Measurements from ENCODE around the gene KRTAP9-7.

The KRTAP9-7 gene

DNA sequence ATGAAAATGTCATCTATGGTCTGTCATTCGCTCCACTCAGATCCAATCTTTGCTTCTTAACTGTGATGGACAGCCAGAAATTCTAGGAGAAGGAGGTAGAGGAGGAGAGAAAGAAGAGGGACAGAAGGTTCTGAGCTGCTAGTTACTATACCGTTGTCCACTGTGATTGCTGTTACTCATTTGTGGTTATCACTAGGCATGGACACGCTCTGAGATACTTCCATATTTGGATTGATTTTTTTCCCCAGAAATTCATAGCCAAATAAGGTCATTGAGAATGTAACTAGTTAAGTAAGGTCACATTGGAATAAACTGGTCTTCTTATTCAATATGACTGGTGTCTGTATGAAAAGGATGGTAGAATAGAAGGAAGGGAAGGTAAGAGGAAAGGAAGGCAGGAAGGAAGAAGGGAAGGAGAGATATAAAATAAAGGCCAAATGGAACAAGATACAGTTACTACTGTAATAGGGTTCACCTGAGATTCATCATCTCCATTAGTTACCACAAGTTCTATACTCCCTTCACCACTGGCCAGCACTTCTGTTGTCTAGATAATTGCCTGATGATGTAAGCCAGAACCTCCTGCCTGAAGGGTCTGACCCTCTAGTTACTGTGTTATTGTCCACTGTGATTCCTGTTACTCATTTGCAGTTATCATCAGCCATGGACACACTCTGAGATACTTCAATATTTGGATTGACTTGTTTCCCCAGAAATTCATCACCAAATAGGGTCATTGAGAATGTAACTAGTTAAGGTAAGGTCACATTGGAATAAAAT, 2.9 kb downstream of the KRTAP9-7 start:
- no peak for DNase-seq

DNA sequence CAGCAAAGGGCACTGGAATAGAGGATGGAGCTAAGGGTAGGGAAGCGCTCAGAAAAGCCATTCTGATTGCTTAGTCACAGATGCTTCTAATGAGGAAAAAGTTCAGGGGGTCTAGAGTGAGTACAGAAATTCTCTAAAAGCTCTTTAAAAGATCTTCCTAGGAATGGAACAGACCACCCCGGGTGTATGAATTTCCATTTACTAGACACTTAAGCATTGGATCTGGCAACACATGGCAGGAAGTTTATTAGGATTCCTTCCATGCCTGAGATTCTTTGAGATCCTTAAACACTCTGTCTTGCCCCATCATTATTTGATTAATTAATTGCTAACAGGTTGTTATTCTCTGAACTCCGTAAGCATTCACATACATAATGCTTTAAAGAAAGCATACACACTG, 8.5 kb downstream of the KRTAP9-7 start:
- DNase-seq, result no peak

DNA sequence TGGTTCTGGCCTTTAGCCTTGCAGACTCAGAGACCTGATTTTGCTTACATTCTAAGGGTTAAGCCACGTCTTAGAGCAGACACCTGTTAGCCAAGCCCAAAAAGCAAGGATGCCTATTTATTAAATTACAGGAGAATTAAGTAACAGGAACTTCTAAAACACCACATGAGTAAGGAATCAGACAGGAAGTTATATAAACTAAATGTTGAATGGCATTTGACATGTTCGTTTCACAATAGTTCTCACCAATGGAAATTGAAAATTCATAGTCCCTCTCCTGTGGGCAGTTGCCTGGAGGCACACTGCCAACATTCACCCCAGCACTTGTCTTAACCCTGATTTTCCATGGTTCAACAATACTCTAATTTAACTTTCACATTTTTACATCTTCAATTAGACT, 9.0 kb downstream of the KRTAP9-7 start:
- no peak for DNase-seq

DNA sequence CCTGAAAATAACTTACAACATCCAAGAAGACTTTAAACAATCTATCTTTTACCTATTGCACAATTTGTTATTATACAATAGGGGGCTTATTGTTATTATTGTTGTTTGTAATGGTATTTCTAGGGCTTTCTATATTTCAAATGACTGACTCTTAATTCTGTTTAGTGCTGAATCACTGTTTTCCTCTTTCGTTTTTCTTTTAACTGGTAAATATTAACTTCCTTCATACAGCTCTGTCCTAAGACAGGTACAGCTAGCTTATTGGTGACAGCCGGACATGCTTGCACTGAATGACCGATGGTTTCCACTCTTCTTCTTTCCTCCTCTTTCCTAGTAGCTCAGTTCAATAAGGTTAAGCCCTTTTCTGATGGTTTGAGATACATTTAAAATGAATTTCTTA, 11.6 kb downstream of the KRTAP9-7 start:
- DNase-seq, result no peak

DNA sequence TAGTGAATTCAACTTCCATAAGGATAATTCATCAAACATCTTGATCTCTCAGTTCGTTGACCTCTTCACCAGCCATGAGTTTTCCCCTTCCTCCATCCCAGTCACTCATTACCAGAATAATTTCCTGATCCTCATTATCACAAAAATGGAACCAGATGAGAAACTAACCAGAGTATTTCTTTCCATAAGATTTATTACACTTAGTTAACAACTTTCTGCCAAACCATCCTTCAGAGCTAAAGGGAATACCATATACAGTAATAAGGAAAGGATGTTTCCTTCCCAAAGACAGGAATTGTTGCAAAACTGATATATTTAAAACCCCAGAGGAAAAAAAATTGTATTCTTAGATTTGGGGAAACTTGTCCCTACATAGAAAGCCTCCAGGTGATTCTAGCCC, 18.5 kb downstream of the KRTAP9-7 start:
- DNase-seq, result no peak

DNA sequence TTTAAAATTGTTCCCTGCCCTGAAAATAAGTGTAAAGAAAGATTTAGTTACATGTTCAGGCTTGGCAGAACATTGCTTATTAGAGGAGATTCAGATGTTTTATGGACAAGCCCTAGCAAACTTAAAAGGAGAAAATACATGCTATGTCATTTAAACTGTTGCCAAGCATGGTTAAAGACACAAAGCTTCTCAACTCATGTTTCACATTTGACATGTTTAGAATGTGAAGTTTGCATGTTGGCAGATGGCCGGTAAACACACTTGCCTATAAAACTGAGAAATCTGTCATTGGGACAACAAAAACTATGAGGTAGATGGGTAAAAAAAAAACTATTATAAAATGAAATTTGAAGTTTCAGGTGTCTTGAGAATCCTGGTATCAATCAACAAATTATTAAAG, 21.3 kb downstream of the KRTAP9-7 start:
- DNase-seq, result no peak

- DNase-seq, result no peak
Observed at GRCh38 chr17:41298458-41299135, 23.1 kb downstream of the KRTAP9-7 start.

DNA sequence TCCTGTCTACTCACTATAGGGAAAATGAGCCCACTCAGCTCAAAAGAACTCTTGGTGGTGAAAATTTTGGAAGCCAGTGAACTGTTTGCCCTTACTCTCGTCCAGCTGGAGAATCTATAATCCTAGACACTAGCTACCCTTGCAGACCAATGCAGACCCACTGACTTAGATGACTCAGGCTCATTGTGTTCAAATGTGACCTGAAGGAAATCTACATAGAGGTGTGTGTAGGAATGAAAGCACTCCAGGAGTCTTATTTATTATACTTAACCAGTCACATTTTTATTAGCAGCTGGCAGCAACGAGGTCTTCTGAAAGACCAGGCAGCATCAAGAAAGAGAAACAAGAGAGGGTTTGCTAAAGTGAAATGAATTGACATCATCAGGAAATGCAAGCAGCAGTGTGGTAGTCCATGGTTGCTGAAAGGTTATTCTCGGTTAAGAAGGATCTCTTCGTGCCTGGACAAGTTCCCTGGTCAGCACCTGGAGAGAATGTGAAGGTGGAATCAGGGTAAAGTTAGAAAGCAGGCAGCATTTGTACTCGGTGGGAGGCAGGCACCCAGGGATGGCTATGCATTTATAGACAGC, 25.8 kb downstream of the KRTAP9-7 start:
- no peak for DNase-seq

GRCh38 chr17:41301916-41302901, 26.7 kb downstream of the KRTAP9-7 start, which contains the start of gene KRTAP29-1:
KRTAP29-1 (minus strand) TSS chr17:41302851; CDS start chr17:41302851, 0 bp downstream.
- DNase-seq, result no peak

DNA sequence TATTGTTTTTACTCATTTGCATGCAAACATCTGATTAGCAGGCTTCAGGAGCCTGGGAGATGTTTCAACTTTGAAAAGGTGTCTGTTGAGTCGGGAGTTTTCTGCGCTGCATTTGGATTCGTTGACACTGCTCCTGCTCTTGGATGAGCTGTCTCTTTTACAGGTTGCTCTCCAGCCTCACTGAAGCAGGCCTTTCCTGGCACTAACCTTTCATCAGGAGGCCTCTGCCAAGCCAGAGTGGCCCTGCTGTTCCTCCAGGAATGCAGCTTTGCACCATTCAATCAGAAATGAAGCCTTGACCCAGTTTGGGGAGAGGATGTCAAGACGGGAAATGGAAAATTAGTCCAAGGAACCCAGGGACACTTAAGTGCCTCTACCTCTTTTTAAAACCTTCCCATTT, 27.5 kb downstream of the KRTAP9-7 start:
- DNase-seq, result no peak

GRCh38 chr17:41304091-41304490, 28.6 kb downstream of the KRTAP9-7 start:
- no peak for DNase-seq

DNA sequence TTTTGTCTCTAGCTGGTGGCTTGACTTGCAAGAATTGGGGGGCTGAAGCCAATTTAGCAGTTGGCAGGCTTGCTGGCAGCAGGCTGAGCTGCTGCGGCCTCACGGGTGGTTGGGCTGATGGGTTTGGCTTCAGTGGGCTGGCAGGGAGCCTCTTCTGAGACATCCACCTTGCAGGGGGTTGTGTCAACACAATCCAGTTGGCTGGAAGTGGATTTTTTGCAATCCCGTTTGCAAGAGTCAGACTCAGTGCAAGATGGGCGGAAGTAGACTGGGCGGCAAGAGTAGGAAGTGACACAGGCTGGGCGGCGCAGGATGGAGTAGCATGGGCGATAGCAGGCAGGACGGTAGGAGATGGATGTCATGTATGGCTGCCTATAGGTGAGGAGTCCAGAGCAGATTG, 32.1 kb downstream of the KRTAP9-7 start:
- no peak for DNase-seq

- DNase-seq, result peak; percentile 94
Observed at GRCh38 chr17:41308251-41308917, 32.9 kb downstream of the KRTAP9-7 start.

DNA sequence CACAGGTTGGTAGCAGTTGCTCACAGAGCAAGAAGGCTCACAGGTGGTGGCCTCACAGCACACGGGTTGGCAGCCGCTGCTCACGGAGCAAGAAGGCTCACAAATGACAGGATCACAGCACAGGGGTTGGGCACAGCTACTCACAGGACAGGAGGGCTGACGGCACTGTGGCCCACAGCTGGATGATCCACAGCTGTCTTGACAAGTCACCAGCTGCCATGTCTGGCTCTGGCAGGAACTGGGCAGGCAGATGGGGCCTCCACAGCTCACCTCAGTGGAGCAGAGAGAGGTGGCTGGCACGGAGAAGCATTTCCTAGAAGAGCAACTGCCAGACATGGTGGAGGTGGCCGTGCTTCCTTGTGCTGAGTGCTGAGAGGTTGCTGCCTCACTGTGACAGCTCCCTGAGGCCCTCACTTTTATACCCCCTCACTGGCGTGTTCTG, 33.4 kb downstream of the KRTAP9-7 start, which contains the start of gene KRTAP16-1:
Gene KRTAP16-1, minus strand, starts transcription at position 392 of the 442 bp plus-strand sequence. Its CDS starts 56 bp downstream, at position 336.
- peak; percentile 70 for DNase-seq

DNA sequence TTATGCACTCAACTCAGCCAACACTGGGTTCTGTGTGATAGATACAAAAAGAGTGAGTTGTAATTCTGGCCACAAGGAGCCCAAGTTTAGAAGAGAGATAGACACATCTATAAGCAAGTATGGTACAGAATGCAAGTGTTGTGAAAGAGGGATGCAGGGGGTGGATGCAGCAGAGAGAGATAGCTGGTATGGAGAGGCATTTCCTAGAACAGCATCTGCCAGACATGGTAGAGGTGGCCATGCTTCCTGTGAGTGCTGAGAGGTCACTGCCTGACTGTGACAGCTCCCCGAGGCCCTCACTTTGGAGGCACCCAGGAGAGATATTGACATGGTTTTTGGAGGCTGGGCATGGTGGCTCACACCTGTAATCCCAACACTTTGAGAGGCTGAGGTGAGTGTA, 35.6 kb downstream of the KRTAP9-7 start:
- no peak for DNase-seq

GRCh38 chr17:41315204-41315794, 39.8 kb downstream of the KRTAP9-7 start, which contains the start of gene KRTAP17-1:
KRTAP17-1 (minus strand) TSS chr17:41315710; CDS start chr17:41315650, 60 bp downstream.
- DNase-seq, result no peak

DNA sequence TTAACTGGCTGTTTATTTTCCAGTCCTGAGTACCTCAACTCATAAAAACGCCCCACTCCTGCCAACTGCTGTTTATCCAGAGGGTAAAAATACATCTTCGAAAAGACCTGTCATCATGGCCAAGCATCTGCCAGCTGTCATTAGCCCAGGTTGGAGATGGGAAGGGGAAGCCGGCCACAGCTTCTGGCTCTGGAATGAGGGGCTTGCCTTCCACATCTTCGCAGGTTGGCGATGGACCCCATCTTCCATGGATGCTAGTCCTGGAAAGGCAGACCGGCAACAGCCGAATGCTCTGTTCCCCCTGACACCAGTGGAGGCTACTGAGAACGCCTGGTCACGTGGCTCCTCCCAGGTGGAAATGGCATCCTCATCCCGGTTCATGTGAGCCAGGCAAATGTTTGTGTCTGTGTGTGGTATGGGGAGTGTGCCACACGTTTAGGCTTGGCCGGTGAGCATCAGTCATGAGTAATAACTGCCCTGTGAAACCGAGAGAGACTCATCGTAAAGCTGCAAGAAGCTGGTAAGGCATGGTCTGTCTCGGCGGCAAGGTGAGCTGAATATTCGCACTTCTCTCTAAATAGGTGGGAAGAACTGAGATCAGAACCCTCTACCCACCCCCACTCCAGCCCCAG, 40.4 kb downstream of the KRTAP9-7 start:
- DNase-seq, result no peak

- DNase-seq, result no peak
Observed at GRCh38 chr17:41318231-41318630, 42.7 kb downstream of the KRTAP9-7 start.

DNA sequence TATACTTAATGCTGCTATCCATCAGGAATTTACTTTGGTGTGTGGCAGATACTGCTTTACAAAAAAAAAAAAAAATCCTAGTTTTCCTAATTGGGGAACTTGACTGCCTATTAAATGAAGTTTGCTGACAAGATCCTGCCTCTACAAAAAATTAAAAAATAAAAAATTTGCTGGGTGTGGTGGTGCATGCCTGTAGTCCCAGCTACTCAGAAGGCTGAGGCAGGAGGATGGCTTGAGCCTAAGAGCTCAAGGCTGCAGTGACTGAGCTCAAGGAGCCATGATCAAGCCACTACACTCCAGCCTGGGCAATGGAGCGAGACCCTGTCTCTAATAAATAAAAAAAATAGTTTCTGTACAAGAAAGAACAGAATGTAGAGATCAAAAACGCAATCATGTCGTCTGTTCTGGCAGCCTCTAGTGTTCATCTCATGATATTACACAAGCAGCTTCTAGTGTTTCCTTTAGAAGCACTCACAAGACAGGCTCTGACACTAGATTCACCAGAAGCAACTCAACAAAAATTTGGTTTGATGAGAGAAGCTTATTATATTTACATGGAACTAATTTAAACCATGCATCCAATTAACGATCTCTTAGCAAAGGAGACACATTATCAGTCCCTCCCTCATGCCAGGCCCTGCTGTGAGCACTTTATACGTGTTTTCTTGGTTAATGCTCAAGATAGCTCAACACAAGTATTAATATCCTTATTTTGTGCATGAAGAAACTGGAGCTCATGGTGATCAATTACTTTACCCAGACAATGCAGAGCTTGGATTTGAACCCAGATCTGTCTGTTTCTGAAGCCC, 46.8 kb downstream of the KRTAP9-7 start:
- peak; percentile 61 for DNase-seq

Data from CD4-positive, alpha-beta T cell treated with Interleukin-4 for 4 hours (primary cell).